Measurements from ENCODE around the gene POLR3E. TPM values are rescaled to one million over a fixed set of nuclear protein-coding genes. Genes with fewer than 3 reads are reported as not detected.

The POLR3E gene
- total and polyA plus RNA-seq, 12 donors, result 22.3 to 40.7 (median 30.6) TPM

DNA sequence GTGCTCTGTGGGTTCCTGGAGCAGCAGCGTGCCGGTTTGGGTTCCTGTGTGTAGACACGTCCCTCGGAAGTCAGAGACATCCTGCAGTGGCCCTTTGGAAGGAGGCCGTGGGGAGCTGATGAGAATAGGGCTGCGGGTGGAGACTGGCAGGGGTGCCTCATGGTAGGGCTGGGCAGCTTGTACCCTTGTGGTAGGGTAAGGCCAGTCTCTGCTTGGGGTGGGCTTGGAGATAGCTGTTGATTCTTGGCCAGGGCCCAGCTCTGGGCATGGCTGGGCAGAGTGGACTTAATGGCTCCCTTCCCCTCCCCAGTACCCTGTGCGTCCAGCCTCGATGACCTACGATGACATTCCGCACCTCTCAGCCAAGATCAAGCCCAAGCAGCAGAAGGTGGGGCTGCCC is 10.6 kb downstream of the POLR3E start:
- Histone ChIP-seq H3K9me3 (no peaks in the 10 kb centered on the region), H3K4me1 (no peaks in the 10 kb centered on the region), H3K36me3 (peaks cover 0 to 100% (median 45%) of the 10 kb centered on the region in 9 donors), H3K27ac (no peak overlapping the region), H3K4me3 (no peak overlapping the region), H3K27me3 (no peaks in the 10 kb centered on the region)
- ATAC-seq, result no peak
- intact Hi-C loops (cut with DNase I), result no loop called here
- DNase-seq, result no peak
- WGBS, 2 donors, result 92 to 94% methylated on average over 10 of the region's 10 CpGs
- TF ChIP-seq, protein P1, sequence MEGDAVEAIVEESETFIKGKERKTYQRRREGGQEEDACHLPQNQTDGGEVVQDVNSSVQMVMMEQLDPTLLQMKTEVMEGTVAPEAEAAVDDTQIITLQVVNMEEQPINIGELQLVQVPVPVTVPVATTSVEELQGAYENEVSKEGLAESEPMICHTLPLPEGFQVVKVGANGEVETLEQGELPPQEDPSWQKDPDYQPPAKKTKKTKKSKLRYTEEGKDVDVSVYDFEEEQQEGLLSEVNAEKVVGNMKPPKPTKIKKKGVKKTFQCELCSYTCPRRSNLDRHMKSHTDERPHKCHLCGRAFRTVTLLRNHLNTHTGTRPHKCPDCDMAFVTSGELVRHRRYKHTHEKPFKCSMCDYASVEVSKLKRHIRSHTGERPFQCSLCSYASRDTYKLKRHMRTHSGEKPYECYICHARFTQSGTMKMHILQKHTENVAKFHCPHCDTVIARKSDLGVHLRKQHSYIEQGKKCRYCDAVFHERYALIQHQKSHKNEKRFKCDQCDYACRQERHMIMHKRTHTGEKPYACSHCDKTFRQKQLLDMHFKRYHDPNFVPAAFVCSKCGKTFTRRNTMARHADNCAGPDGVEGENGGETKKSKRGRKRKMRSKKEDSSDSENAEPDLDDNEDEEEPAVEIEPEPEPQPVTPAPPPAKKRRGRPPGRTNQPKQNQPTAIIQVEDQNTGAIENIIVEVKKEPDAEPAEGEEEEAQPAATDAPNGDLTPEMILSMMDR (IDR thresholded peaks at IDR 0.05), result no peak

DNA sequence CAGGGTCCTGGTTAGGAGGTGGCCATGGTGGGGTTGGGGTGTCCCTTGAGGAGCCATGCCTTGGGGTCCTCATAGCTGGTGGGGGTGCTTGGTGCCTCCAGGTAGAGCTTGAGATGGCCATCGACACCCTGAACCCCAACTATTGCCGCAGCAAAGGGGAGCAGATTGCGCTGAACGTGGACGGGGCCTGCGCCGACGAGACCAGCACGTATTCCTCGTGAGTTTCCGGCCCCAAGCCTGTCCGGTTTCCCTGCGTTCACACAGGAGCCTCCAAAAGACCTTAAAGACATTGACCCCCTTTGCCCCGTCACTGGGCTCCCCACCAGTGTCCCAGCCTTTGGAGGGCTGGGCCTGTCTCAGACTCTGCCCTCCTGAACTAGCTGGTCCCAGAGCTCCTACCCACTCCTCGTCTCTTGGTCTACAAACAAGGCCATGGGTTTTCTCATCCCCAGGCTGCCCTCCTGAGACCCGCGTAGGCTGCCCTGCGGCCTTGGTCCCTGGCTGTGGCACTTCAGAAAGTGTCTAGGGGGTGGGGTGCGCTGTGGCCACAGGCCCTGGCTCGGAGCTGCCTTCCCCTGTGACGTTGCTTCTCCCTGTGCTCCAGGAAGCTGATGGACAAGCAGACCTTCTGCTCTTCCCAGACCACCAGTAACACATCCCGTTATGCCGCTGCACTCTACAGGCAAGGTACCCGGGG is 11.8 kb downstream of the POLR3E start:
- H3K4me3 ChIP-seq, result no peak overlapping the region
- peaks cover 0 to 100% (median 52%) of the 10 kb centered on the region in 9 donors for H3K36me3 ChIP-seq
- intact Hi-C loops (cut with DNase I), result no loop called here
- ATAC-seq, result no peak
- no peak overlapping the region for H3K27ac ChIP-seq
- DNase-seq, result no peak
- H3K4me1 ChIP-seq, result no peaks in the 10 kb centered on the region
- H3K9me3 ChIP-seq, result no peaks in the 10 kb centered on the region
- TF ChIP-seq, protein P1 (IDR thresholded peaks at IDR 0.05), result no peak
- no peaks in the 10 kb centered on the region for H3K27me3 ChIP-seq
- WGBS, 2 donors, result 96% methylated on average over 24 of the region's 24 CpGs

DNA sequence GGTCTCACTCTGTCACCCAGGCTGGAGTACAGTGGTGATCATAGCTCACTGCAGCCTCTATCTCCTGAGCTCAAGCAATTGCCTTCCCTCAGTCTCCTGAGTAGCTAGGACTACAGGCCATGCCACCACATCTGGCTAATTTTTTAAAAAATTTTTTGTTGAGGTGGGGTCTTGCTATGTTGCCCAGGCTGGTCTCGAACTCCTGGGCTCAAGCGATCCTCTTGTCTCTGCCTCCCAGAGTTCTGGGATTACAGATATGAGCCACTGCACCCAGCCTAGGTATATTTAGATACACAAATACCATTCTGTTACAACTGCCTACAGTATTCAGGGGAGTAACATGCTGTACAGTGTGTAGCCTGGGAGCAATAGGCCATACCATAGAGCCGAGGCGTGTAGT is 14.3 kb downstream of the POLR3E start:
- Histone ChIP-seq H3K4me1 (no peaks in the 10 kb centered on the region), H3K36me3 (peaks cover 0 to 100% (median 55%) of the 10 kb centered on the region in 9 donors), H3K4me3 (no peak overlapping the region), H3K9me3 (no peaks in the 10 kb centered on the region), H3K27me3 (no peaks in the 10 kb centered on the region), H3K27ac (no peak overlapping the region)
- intact Hi-C loops (cut with DNase I), result loop anchor here in 1 of 10 donors (10.0 kb wide), 1 partner anchor 1127 kb away; no protein-coding TSS in a partner anchor
- WGBS, 2 donors, result 94 to 97% methylated on average over 4 of the region's 4 CpGs
- DNase-seq (no peak), ATAC-seq (no peak)
- TF ChIP-seq, protein P1 (IDR thresholded peaks at IDR 0.05), result no peak

DNA sequence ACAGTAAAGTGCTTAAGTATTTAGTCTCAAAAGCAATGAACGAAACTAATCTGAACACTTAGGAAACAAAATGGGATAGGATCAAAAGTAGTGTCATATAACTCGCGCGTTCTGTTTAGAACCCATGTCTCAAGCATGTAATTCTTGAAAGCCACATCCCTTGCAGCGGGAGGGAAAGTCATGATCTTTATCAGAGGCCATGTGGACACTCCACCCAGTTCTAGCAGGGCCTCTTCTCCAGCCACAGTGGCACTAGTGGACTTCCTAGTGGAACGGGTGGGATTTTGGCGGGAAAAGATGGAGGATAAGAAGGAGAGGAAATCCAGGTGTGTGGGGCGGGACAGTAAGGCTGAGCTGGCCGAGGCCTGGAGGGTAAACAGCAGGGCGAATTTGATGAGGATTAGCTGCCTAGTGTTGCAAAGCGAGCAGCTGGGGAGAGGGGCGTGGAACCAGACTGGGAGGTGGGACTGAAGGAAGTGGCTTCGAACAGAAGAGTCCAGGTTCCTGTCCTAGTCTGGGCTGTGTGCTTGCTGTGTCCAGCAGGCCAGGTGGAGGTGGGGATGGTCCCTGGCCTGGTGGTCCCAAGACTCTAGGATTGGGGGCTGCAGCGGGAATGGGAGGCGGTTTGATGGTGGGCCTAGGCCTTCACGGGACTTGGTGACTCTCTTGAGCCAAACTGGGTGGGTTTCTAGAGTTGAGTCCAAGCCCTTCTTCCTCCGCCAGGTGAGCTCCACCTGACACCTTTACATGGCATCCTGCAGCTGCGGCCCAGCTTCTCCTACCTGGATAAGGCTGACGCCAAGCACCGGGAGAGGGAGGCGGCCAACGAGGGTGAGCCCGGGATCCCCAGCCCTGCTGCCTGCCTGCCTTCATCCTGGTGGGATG is 15.9 kb downstream of the POLR3E start:
- Histone ChIP-seq H3K4me3 (no peak overlapping the region), H3K27me3 (no peaks in the 10 kb centered on the region), H3K4me1 (peaks cover 0 to 3% (median 0%) of the 10 kb centered on the region in 9 donors), H3K36me3 (peaks cover 4 to 100% (median 62%) of the 10 kb centered on the region in 9 donors), H3K9me3 (no peaks in the 10 kb centered on the region), H3K27ac (no peak overlapping the region)
- DNase-seq (no peak), ATAC-seq (no peak)
- TF ChIP-seq, protein P1 (IDR thresholded peaks at IDR 0.05), result no peak
- WGBS, 2 donors, result 93% methylated on average over 23 of the region's 23 CpGs
- intact Hi-C loops (cut with DNase I), result loop anchor here in 1 of 10 donors (10.0 kb wide), 1 partner anchor 1128 kb away; no protein-coding TSS in a partner anchor

Measured in heart right ventricle (tissue), 16 donors.